Right cardiac atrium (tissue), 5 donors: ENCODE measurements around the gene DISP1. TPM values are rescaled to one million over a fixed set of nuclear protein-coding genes. Genes with fewer than 3 reads are reported as not detected.

Source experiments
- ATAC-seq, 2 donors: fragments of 200-7000 bp; cut with Tn5 transposase; one replicate each; pipeline versions ENCODE4 v1.8.0 to v1.9.1; 2020; ENCODE audit warnings: moderate library complexity in 2 of 2, mild to moderate bottlenecking in 1 of 2
- DNase-seq, 3 donors: peaks; one replicate each; pipeline ENCODE4 v3.0.0-alpha.2; 2020
- H3K27ac ChIP-seq: one replicate; pipeline ENCODE4 v1.5.1; 2013; ENCODE audit warnings: mild to moderate bottlenecking, low read length, control low read depth, moderate library complexity
- H3K27me3 ChIP-seq: one replicate; pipeline ENCODE4 v1.6.1; 2013; ENCODE audit not compliant: control insufficient read depth, insufficient read depth
- H3K4me1 ChIP-seq: one replicate; pipeline ENCODE4 v1.6.1; 2013; ENCODE audit warnings: low read length; ENCODE audit not compliant: control insufficient read depth, insufficient read depth
- H3K4me3 ChIP-seq: one replicate; pipeline ENCODE4 v1.5.1; 2013; ENCODE audit warnings: low read length, control low read depth
- H3K9me3 ChIP-seq: one replicate; pipeline ENCODE4 v1.6.1; 2013; ENCODE audit warnings: low read length; ENCODE audit not compliant: control insufficient read depth
- WGBS: extraction: QIAGEN DNeasy Blood & Tissue Kit; methylation state at CpG from one replicate; pipeline ENCODE4 v1.1.7; 2013; 5-methylcytosine and 5-hydroxymethylcytosine counted together
- intact Hi-C, 4 donors: fragments of 100-400 bp; cut with DNase I; formaldehyde crosslinking; loops; one replicate each; pipeline versions ENCODE4 v1.11.0 to v1.14.0; 2022 to 2023
- polyA plus RNA-seq: library from polyadenylated mRNA; stranded (reverse); fragments of 200-250 nt; gene quantifications from one replicate; pipeline ENCODE4 v1.2.3, GENCODE V29; 2013
- total RNA-seq, 4 donors: library from RNA; stranded (reverse); fragmentation: NEBNext Ultra II Directional; extraction: Animal tissue kit (Norgen Biotek cat#: 25700); gene quantifications; one replicate each; pipeline ENCODE4 v1.2.1, GENCODE V29; 2021
- donor health status: healthy with polysubstance abuse.
- donor health status: DM: no; HTN: yes; CAD: no.
- donor health status: DM: no; HTN: no; CAD: no.
- donor health status: DM: no; HTN: yes; CAD: no; lungs with severe emphysema.
- donor health status: DM: yes; HTN: yes; CAD: no.

The DISP1 gene
- total and polyA plus RNA-seq, 5 donors = 2.9 to 5.9 (median 5.4) TPM

- Histone ChIP-seq H3K4me1 (no peaks in the 10 kb centered on the region), H3K9me3 (no peaks in the 10 kb centered on the region), H3K27ac (no peak overlapping the region), H3K4me3 (no peak overlapping the region), H3K27me3 (no peaks in the 10 kb centered on the region)
- intact Hi-C loops = no loop called here
- DNase-seq (no peak), ATAC-seq (no peak)
Measured at GRCh38 chr1:222798116-222798515, 16.7 kb upstream of the DISP1 start.

DNA sequence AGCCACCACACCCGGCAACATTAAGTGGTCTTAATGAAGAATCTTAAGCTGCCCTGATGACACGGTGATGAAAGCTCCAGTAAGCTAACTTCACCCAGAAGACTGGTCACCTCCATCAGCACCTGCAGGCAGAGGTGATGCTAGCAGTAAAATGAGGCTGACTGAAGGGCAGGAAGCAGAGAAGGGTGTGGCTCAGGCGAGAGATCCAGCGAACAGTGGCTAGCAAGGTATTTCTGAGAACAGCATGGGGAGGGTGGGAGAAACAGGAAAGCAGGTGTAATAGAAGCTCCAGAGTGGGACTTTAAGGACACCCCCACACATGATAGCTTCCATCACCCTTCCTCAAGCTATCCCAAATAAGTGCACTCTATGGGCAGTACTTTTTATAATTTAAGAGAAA, 15.9 kb upstream of the DISP1 start:
- H3K9me3 ChIP-seq = no peaks in the 10 kb centered on the region
- H3K27ac ChIP-seq = no peak overlapping the region
- no peak for ATAC-seq
- DNase-seq = no peak
- intact Hi-C loops = no loop called here
- 84% methylated on average over 4 of the region's 4 CpGs for WGBS
- H3K27me3 ChIP-seq = no peaks in the 10 kb centered on the region
- no peak overlapping the region for H3K4me3 ChIP-seq
- H3K4me1 ChIP-seq = no peaks in the 10 kb centered on the region

GRCh38 chr1:222801067-222801466, 13.8 kb upstream of the DISP1 start:
- 92% methylated on average over 4 of the region's 4 CpGs for WGBS
- no peaks in the 10 kb centered on the region for H3K27me3 ChIP-seq
- H3K4me3 ChIP-seq = no peak overlapping the region
- no peak for ATAC-seq
- DNase-seq = no peak
- no peak overlapping the region for H3K27ac ChIP-seq
- no peaks in the 10 kb centered on the region for H3K4me1 ChIP-seq
- intact Hi-C loops = no loop called here
- H3K9me3 ChIP-seq = no peaks in the 10 kb centered on the region

DNA sequence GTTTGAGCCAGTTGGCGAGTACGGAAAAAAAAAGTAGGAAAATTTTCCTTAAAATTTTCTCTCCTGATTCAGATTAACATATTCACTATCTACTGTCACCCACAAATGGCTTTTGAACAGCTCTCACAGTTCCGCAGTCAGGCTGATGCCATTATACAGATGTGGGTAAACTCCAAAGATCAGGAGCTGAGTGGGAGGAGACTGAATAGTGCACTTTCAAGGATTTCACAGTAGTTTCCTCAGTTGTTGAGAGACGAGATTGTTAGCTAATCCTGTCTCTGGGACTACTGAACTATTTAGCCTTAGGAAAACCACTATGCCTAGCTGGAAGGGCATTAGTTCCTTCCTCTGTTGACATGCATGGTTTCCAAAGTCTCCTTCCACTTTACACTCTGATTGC, 3.2 kb upstream of the DISP1 start:
- intact Hi-C loops = no loop called here
- WGBS = 82% methylated on average over 4 of the region's 4 CpGs
- no peak overlapping the region for H3K27ac ChIP-seq

GRCh38 chr1:222813866-222814535, 838 bp upstream of the DISP1 start:
- Histone ChIP-seq H3K27me3 (no peaks in the 10 kb centered on the region), H3K27ac (peak overlapping the region; percentile 88), H3K4me1 (no peaks in the 10 kb centered on the region), H3K9me3 (no peaks in the 10 kb centered on the region), H3K4me3 (peak overlapping the region; percentile 90)
- DNase-seq = no peak
- no peak for ATAC-seq
- WGBS = 69% methylated on average over 14 of the region's 14 CpGs
- intact Hi-C loops = no loop called here

More for the DNA sequence above, 3.2 kb upstream of the DISP1 start:
- Histone ChIP-seq H3K9me3 (no peaks in the 10 kb centered on the region), H3K27me3 (no peaks in the 10 kb centered on the region), H3K4me1 (no peaks in the 10 kb centered on the region), H3K4me3 (no peak overlapping the region)
- ATAC-seq = no peak
- DNase-seq = no peak

DNA sequence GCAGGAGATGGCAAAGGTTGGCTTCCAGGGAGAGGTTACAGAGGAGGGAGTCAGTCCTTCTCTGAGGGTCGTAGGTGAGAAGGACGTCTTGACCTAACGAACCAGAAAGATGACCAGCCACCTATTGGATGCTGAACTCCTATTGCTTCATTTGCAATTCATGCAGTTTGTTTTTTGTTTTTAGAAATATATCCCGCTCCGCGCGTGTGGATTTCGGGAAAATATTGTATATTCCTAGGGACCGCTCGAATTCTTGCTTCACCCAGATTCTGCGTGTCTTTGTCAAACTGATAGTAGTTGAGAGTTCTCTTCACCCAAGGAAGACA, 564 bp downstream of the DISP1 start:
- no peaks in the 10 kb centered on the region for H3K27me3 ChIP-seq
- H3K4me1 ChIP-seq = no peaks in the 10 kb centered on the region
- ATAC-seq (no peak), DNase-seq (no peak)
- H3K4me3 ChIP-seq = peak overlapping the region; percentile 90
- intact Hi-C loops = no loop called here
- no peaks in the 10 kb centered on the region for H3K9me3 ChIP-seq
- 2% methylated on average over 11 of the region's 11 CpGs for WGBS
- peak overlapping the region; percentile 88 for H3K27ac ChIP-seq

- ATAC-seq (peak; percentile 18 to 63), DNase-seq (peak in 1 of 3 donors; percentile 24)
- H3K27me3 ChIP-seq = no peaks in the 10 kb centered on the region
- WGBS = 61% methylated on average over 1 of the region's 1 CpG
- H3K9me3 ChIP-seq = no peaks in the 10 kb centered on the region
- intact Hi-C loops = no loop called here
- no peaks in the 10 kb centered on the region for H3K4me1 ChIP-seq
- no peak overlapping the region for H3K4me3 ChIP-seq
- no peak overlapping the region for H3K27ac ChIP-seq
Measured at GRCh38 chr1:222817529-222817928, 2.7 kb downstream of the DISP1 start.

GRCh38 chr1:222818171-222818570, 3.3 kb downstream of the DISP1 start:
- intact Hi-C loops = no loop called here
- no peak overlapping the region for H3K27ac ChIP-seq
- 81% methylated on average over 1 of the region's 1 CpG for WGBS

DNA sequence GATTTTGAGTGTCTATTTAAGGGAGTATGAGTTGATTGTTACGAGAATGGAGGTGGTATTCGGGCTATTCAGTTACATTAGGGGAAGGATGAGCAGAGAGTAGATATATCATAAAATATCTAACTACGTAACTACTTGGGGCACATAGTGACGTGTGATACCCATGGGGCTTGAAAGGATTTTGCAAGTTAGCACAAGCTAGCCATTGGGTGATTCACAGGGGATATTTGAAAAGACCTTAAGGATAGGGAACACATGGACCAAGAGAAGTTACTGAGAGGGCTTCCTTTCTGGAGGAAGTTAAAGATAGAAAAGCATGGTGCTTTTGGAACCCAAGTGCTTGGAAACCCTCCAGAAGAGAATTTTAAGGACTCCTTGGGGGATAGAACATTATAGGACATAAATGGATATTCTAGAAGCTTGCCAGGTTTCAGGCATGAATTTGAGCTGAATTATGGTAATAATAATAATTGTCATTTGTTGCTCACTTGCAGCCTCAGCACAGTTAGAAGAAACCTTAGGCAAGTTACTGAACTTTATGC, 5.4 kb downstream of the DISP1 start:
- no peaks in the 10 kb centered on the region for H3K9me3 ChIP-seq
- no peak overlapping the region for H3K4me3 ChIP-seq
- H3K27ac ChIP-seq = no peak overlapping the region
- intact Hi-C loops = no loop called here
- H3K4me1 ChIP-seq = no peaks in the 10 kb centered on the region
- DNase-seq (no peak), ATAC-seq (no peak)
- H3K27me3 ChIP-seq = no peaks in the 10 kb centered on the region
- 86% methylated on average over 4 of the region's 4 CpGs for WGBS

More at GRCh38 chr1:222818171-222818570, 3.3 kb downstream of the DISP1 start:
- Histone ChIP-seq H3K27me3 (no peaks in the 10 kb centered on the region), H3K4me1 (no peaks in the 10 kb centered on the region), H3K4me3 (no peak overlapping the region), H3K9me3 (no peaks in the 10 kb centered on the region)
- DNase-seq = no peak
- no peak for ATAC-seq

- Histone ChIP-seq H3K27ac (no peak overlapping the region), H3K4me1 (no peaks in the 10 kb centered on the region), H3K27me3 (no peaks in the 10 kb centered on the region), H3K4me3 (no peak overlapping the region), H3K9me3 (no peaks in the 10 kb centered on the region)
- ATAC-seq = no peak
- WGBS = 96% methylated on average over 4 of the region's 4 CpGs
- no peak for DNase-seq
- intact Hi-C loops = no loop called here
Measured at GRCh38 chr1:222821239-222821638, 6.4 kb downstream of the DISP1 start.

- Histone ChIP-seq H3K4me1 (no peaks in the 10 kb centered on the region), H3K4me3 (no peak overlapping the region), H3K27ac (no peak overlapping the region), H3K27me3 (no peaks in the 10 kb centered on the region), H3K9me3 (no peaks in the 10 kb centered on the region)
- WGBS = 75% methylated on average over 3 of the region's 3 CpGs
- ATAC-seq (no peak), DNase-seq (no peak)
- intact Hi-C loops = no loop called here
Measured at GRCh38 chr1:222823695-222824094, 8.9 kb downstream of the DISP1 start.

- DNase-seq (no peak), ATAC-seq (no peak)
- no peaks in the 10 kb centered on the region for H3K9me3 ChIP-seq
- H3K4me3 ChIP-seq = no peak overlapping the region
- no peak overlapping the region for H3K27ac ChIP-seq
- intact Hi-C loops = no loop called here
- no peaks in the 10 kb centered on the region for H3K4me1 ChIP-seq
- 65% methylated on average over 3 of the region's 3 CpGs for WGBS
- no peaks in the 10 kb centered on the region for H3K27me3 ChIP-seq
Measured at GRCh38 chr1:222824641-222825040, 9.8 kb downstream of the DISP1 start.
